ENCODE data around the gene DCAKD. TPM values are rescaled to one million over a fixed set of nuclear protein-coding genes. Genes with fewer than 3 reads are reported as not detected.

DCAKD gene
- total RNA-seq, 1 experiment from 2014 or later: 31.9 TPM

DNA sequence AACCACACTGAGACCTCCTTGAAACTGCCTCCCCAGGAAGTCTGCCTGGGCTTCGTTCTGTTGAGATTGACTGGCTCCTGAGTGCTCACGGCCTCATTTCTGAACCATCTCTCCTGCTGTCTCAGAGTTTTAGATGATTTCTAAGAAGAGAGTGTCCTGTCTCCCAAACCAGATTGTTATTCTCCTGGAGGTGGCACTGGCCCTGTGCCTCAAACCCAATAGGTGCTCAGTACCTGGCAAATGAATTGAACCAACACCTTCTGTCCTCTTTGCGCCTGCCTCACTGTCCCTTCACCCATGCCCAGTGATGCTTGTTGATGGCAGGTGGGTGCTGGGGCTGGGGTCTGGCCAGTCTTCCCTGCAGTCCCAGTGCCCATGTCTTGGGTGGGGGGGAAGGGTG, 47.0 kb downstream of the DCAKD start:
- no peak overlapping the region for H3K4me2 ChIP-seq (ENCODE audit: low read length)
- H3K4me1 ChIP-seq (ENCODE audit: control insufficient read depth in 1 of 2, insufficient read depth in 2 of 2, low read length in 2 of 2): no peaks in the 10 kb centered on the region
- no peak overlapping the region for H2AFZ ChIP-seq (ENCODE audit: low read depth, low read length, poor library complexity, severe bottlenecking)
- DNase-seq (ENCODE audit: low read depth, low spot score) (no peak), ATAC-seq (no peak)
- H4K20me1 ChIP-seq (ENCODE audit: insufficient read depth): no peaks in the 10 kb centered on the region
- CTCF ChIA-PET: no interaction called here
- H3K27ac ChIP-seq (ENCODE audit: low read depth, low read length): no peak overlapping the region
- H3K9me2 ChIP-seq (ENCODE audit: insufficient read depth): no peaks in the 10 kb centered on the region
- H3K27me3 ChIP-seq (ENCODE audit: insufficient read depth, low read length): no peaks in the 10 kb centered on the region
- no peaks in the 10 kb centered on the region for H3K79me2 ChIP-seq (ENCODE audit: insufficient read depth, low read length)
- no peaks in the 10 kb centered on the region for H3K36me3 ChIP-seq (ENCODE audit: control insufficient read depth in 1 of 2, insufficient read depth in 2 of 2, low read length in 2 of 2)
- no peak for TF ChIP-seq JUND (IDR thresholded peaks at IDR 0.05)
- TF ChIP-seq CBX3 (IDR thresholded peaks at IDR 0.05; ENCODE audit: low read depth): no peak
- no peak for TF ChIP-seq TCF7L2 (IDR thresholded peaks at IDR 0.05; ENCODE audit: borderline replicate concordance, extremely low read depth, insufficient read depth, insufficient read length)
- TF ChIP-seq, protein P1, sequence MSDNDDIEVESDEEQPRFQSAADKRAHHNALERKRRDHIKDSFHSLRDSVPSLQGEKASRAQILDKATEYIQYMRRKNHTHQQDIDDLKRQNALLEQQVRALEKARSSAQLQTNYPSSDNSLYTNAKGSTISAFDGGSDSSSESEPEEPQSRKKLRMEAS (IDR thresholded peaks at IDR 0.05): no peak
- TF ChIP-seq, protein P2, sequence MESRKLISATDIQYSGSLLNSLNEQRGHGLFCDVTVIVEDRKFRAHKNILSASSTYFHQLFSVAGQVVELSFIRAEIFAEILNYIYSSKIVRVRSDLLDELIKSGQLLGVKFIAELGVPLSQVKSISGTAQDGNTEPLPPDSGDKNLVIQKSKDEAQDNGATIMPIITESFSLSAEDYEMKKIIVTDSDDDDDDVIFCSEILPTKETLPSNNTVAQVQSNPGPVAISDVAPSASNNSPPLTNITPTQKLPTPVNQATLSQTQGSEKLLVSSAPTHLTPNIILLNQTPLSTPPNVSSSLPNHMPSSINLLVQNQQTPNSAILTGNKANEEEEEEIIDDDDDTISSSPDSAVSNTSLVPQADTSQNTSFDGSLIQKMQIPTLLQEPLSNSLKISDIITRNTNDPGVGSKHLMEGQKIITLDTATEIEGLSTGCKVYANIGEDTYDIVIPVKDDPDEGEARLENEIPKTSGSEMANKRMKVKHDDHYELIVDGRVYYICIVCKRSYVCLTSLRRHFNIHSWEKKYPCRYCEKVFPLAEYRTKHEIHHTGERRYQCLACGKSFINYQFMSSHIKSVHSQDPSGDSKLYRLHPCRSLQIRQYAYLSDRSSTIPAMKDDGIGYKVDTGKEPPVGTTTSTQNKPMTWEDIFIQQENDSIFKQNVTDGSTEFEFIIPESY (IDR thresholded peaks at IDR 0.05; ENCODE audit: extremely low read depth, insufficient replicate concordance, low read length): no peak
- TF ChIP-seq CEBPB (IDR thresholded peaks at IDR 0.05; ENCODE audit: low read depth): no peak
- TF ChIP-seq, protein P3, sequence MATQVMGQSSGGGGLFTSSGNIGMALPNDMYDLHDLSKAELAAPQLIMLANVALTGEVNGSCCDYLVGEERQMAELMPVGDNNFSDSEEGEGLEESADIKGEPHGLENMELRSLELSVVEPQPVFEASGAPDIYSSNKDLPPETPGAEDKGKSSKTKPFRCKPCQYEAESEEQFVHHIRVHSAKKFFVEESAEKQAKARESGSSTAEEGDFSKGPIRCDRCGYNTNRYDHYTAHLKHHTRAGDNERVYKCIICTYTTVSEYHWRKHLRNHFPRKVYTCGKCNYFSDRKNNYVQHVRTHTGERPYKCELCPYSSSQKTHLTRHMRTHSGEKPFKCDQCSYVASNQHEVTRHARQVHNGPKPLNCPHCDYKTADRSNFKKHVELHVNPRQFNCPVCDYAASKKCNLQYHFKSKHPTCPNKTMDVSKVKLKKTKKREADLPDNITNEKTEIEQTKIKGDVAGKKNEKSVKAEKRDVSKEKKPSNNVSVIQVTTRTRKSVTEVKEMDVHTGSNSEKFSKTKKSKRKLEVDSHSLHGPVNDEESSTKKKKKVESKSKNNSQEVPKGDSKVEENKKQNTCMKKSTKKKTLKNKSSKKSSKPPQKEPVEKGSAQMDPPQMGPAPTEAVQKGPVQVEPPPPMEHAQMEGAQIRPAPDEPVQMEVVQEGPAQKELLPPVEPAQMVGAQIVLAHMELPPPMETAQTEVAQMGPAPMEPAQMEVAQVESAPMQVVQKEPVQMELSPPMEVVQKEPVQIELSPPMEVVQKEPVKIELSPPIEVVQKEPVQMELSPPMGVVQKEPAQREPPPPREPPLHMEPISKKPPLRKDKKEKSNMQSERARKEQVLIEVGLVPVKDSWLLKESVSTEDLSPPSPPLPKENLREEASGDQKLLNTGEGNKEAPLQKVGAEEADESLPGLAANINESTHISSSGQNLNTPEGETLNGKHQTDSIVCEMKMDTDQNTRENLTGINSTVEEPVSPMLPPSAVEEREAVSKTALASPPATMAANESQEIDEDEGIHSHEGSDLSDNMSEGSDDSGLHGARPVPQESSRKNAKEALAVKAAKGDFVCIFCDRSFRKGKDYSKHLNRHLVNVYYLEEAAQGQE (IDR thresholded peaks at IDR 0.05; ENCODE audit: low read depth): no peak
- TF ChIP-seq ELF1 (IDR thresholded peaks at IDR 0.05; ENCODE audit: borderline replicate concordance, low read depth): no peak
- no peak for TF ChIP-seq YY1 (IDR thresholded peaks at IDR 0.05; ENCODE audit: extremely low read depth, insufficient replicate concordance, low read depth, low read length)
- no peak for TF ChIP-seq ZFX (IDR thresholded peaks at IDR 0.05)
- TF ChIP-seq SP1 (IDR thresholded peaks at IDR 0.05; ENCODE audit: low read depth): no peak
- no peak for TF ChIP-seq SRF (IDR thresholded peaks at IDR 0.05; ENCODE audit: low read depth)
- TF ChIP-seq, protein P4, sequence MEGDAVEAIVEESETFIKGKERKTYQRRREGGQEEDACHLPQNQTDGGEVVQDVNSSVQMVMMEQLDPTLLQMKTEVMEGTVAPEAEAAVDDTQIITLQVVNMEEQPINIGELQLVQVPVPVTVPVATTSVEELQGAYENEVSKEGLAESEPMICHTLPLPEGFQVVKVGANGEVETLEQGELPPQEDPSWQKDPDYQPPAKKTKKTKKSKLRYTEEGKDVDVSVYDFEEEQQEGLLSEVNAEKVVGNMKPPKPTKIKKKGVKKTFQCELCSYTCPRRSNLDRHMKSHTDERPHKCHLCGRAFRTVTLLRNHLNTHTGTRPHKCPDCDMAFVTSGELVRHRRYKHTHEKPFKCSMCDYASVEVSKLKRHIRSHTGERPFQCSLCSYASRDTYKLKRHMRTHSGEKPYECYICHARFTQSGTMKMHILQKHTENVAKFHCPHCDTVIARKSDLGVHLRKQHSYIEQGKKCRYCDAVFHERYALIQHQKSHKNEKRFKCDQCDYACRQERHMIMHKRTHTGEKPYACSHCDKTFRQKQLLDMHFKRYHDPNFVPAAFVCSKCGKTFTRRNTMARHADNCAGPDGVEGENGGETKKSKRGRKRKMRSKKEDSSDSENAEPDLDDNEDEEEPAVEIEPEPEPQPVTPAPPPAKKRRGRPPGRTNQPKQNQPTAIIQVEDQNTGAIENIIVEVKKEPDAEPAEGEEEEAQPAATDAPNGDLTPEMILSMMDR (IDR thresholded peaks at IDR 0.05 in 2 of 3, conservative IDR thresholded peaks at IDR 0.05 in 1 of 3; ENCODE audit: borderline replicate concordance in 1 of 3, insufficient read depth in 1 of 3, low read depth in 2 of 3, low read length in 2 of 3): no peak
- TF ChIP-seq EZH2phosphoT487 (IDR thresholded peaks at IDR 0.05; ENCODE audit: borderline replicate concordance): no peak
- no peak for TF ChIP-seq EZH2 (IDR thresholded peaks at IDR 0.05)
- TF ChIP-seq RAD21 (IDR thresholded peaks at IDR 0.05; ENCODE audit: low read depth): no peak
- TF ChIP-seq POLR2A (IDR thresholded peaks at IDR 0.05; ENCODE audit: borderline replicate concordance, extremely low read depth, insufficient read depth, insufficient read length): no peak
- TF ChIP-seq FOSL1 (IDR thresholded peaks at IDR 0.05; ENCODE audit: low read depth): no peak
- TF ChIP-seq POLR2AphosphoS5 (IDR thresholded peaks at IDR 0.05; ENCODE audit: low read depth, low read length): no peak
- TF ChIP-seq, protein P5, sequence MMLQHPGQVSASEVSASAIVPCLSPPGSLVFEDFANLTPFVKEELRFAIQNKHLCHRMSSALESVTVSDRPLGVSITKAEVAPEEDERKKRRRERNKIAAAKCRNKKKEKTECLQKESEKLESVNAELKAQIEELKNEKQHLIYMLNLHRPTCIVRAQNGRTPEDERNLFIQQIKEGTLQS (IDR thresholded peaks at IDR 0.05): no peak
- peaks cover 0 to 4% of the 10 kb centered on the region in 2 experiments; a peak in 1 of 4 replicates for H3K9me3 ChIP-seq (ENCODE audit: control insufficient read depth in 1 of 2, insufficient read depth in 1 of 2, low read depth in 1 of 2, low read length in 2 of 2)
- POLR2A ChIA-PET: no interaction called here
- RAD21 ChIA-PET (ENCODE audit: low non-redundant PET in 1 of 2, low total read pairs in 2 of 2, uncharacterized antibody in 2 of 2, unreplicated experiment in 2 of 2): no interaction called here
- H3K9ac ChIP-seq (ENCODE audit: low read length): no peak overlapping the region
- no peak overlapping the region for H3K4me3 ChIP-seq (replicated peaks in 1 of 2; ENCODE audit: low read depth in 1 of 2, low read length in 2 of 2)
- intact Hi-C loops (cut with micrococcal nuclease): no loop called here
- BruUV-seq (replicated peaks): no TSS peak
